OCI-LY1 (cell line): Measurements from ENCODE around the gene HDAC8.

Experiments used
- H2AFZ ChIP-seq: fragments of 200-600 bp; sonication (generic), shearing (Covaris generic); 2 replicates; pipeline ENCODE4 v1.6.0; 2014; ENCODE audit warnings: antibody characterized with exemption, mild to moderate bottlenecking, low read length
- H3F3A ChIP-seq: fragments of 200-600 bp; sonication (generic), shearing (Covaris generic); 2 replicates; pipeline ENCODE4 v1.6.0; 2014; ENCODE audit warnings: mild to moderate bottlenecking, antibody characterized with exemption, low read length, moderate library complexity; ENCODE audit not compliant: insufficient read depth
- H3K27ac ChIP-seq: fragments of 200-600 bp; sonication (generic); 2 replicates; pipeline ENCODE4 v1.5.1; 2014; ENCODE audit warnings: low read length, mixed run types, mild to moderate bottlenecking, low read depth; ENCODE audit not compliant: poor library complexity, severe bottlenecking
- H3K27me3 ChIP-seq: fragments of 200-600 bp; sonication (generic); 2 replicates; pipeline ENCODE4 v1.6.0; 2014; ENCODE audit warnings: antibody characterized with exemption, mild to moderate bottlenecking, low read length, moderate library complexity; ENCODE audit not compliant: insufficient read depth
- H3K36me3 ChIP-seq: fragments of 200-600 bp; sonication (generic); 2 replicates; pipeline ENCODE4 v1.6.1; 2014; ENCODE audit warnings: mild to moderate bottlenecking, antibody characterized with exemption, low read length, moderate library complexity, mixed read lengths; ENCODE audit not compliant: insufficient read depth
- H3K4me1 ChIP-seq: fragments of 200-600 bp; sonication (generic); 2 replicates; pipeline ENCODE4 v1.5.1; 2014; ENCODE audit warnings: mild to moderate bottlenecking, low read length, moderate library complexity; ENCODE audit not compliant: insufficient read depth, severe bottlenecking
- H3K4me2 ChIP-seq: fragments of 200-600 bp; sonication (generic), shearing (Covaris generic); 2 replicates; pipeline ENCODE4 v1.6.1; 2014; ENCODE audit warnings: low read length
- H3K4me3 ChIP-seq: fragments of 200-600 bp; sonication (generic); 2 replicates; pipeline ENCODE4 v1.5.1; 2014; ENCODE audit warnings: low read length, low read depth, mild to moderate bottlenecking, mixed read lengths; ENCODE audit not compliant: poor library complexity, severe bottlenecking
- H3K79me2 ChIP-seq: fragments of 200-600 bp; shearing (Covaris generic); 2 replicates; pipeline ENCODE4 v1.6.1; 2016; ENCODE audit warnings: mixed run types, low read length, mixed read lengths; ENCODE audit not compliant: insufficient read depth
- H3K9ac ChIP-seq: fragments of 200-600 bp; sonication (generic), shearing (Covaris generic); 2 replicates; pipeline ENCODE4 v1.6.1; 2014; ENCODE audit warnings: mild to moderate bottlenecking, low read length, mixed read lengths
- H3K9me2 ChIP-seq: fragments of 200-600 bp; sonication (generic), shearing (Covaris generic); 2 replicates; pipeline ENCODE4 v1.6.1; 2014; ENCODE audit warnings: low read depth, mild to moderate bottlenecking, low read length, mixed read lengths
- H3K9me3 ChIP-seq: fragments of 200-600 bp; shearing (Covaris generic); 2 replicates; pipeline ENCODE4 v1.6.1; 2014; ENCODE audit warnings: low read length, mixed read lengths
- H4K20me1 ChIP-seq: fragments of 200-600 bp; sonication (generic), shearing (Covaris generic); 2 replicates; pipeline ENCODE4 v1.6.0; 2016; ENCODE audit warnings: mild to moderate bottlenecking, low read length; ENCODE audit not compliant: insufficient read depth
- CTCF ChIP-seq: fragments of 200-600 bp; sonication (generic), shearing (Covaris generic); IDR thresholded peaks from 2 replicates; pipeline ENCODE4 v1.5.1; 2017; ENCODE audit warnings: mild to moderate bottlenecking, antibody characterized with exemption, low read length, moderate library complexity, mixed read lengths
- EZH2 ChIP-seq: fragments of 200-600 bp; sonication (generic), shearing (Covaris generic); IDR thresholded peaks from 2 replicates; pipeline ENCODE4 v1.8.0; 2017; ENCODE audit warnings: borderline replicate concordance, mixed run types, mild to moderate bottlenecking, antibody characterized with exemption, low read length, moderate library complexity, mixed read lengths

HDAC8 gene

GRCh38 chrX:72572248-72573157 lies at the start of gene HDAC8:
Gene HDAC8 (minus strand): TSS chrX:72572843. CDS start chrX:72572761, 82 bp downstream.
- no peaks in the 10 kb centered on the region for H3K27me3 ChIP-seq

GRCh38 chrX:72621625-72622485 lies 49.2 kb upstream of the HDAC8 start:
- no peak overlapping the region for H3K4me3 ChIP-seq

More at GRCh38 chrX:72572248-72573157, at the start of gene HDAC8:
- H3K36me3 ChIP-seq, result peaks cover 17% of the 10 kb centered on the region; the same call in 1 of the 2 replicates
- H4K20me1 ChIP-seq, result no peaks in the 10 kb centered on the region
- H2AFZ ChIP-seq, result peak within 1 kb of the TSS; percentile 56; the same call in 1 of the 2 replicates
- H3F3A ChIP-seq, result no peaks in the 10 kb centered on the region
- H3K9me3 ChIP-seq, result no peaks in the 10 kb centered on the region
- peak within 1 kb of the TSS; percentile 74 for H3K4me2 ChIP-seq
- H3K4me1 ChIP-seq, result peaks cover 10% of the 10 kb centered on the region
- H3K9me2 ChIP-seq, result no peaks in the 10 kb centered on the region
- H3K9ac ChIP-seq, result peak within 1 kb of the TSS; percentile 91
- TF ChIP-seq CTCF (no peak), EZH2 (no peak)
- H3K4me3 ChIP-seq, result peak within 1 kb of the TSS; percentile 86
- H3K79me2 ChIP-seq, result no peaks in the 10 kb centered on the region; the same call in 1 of the 2 replicates
- peak within 1 kb of the TSS; percentile 44 for H3K27ac ChIP-seq

More at GRCh38 chrX:72621625-72622485, 49.2 kb upstream of the HDAC8 start:
- Histone ChIP-seq H3K27ac (no peak overlapping the region), H3K36me3 (no peaks in the 10 kb centered on the region), H2AFZ (no peak overlapping the region), H4K20me1 (no peaks in the 10 kb centered on the region), H3K9ac (no peak overlapping the region), H3K9me3 (no peaks in the 10 kb centered on the region), H3F3A (no peaks in the 10 kb centered on the region), H3K4me1 (no peaks in the 10 kb centered on the region), H3K27me3 (no peaks in the 10 kb centered on the region), H3K9me2 (no peaks in the 10 kb centered on the region), H3K79me2 (no peaks in the 10 kb centered on the region), H3K4me2 (no peak overlapping the region)
- TF ChIP-seq EZH2, result no peak
- TF ChIP-seq CTCF, result no peak
